Left ventricle myocardium superior (tissue), 1 donor: ENCODE data around the gene BID. TPM values are rescaled to one million over a fixed set of nuclear protein-coding genes. Genes with fewer than 3 reads are reported as not detected.

Experiments used
- ATAC-seq: fragments of 200-7000 bp; cut with Tn5 transposase; one replicate; pipeline ENCODE4 v1.9.1; 2020; ENCODE audit warnings: mild to moderate bottlenecking, moderate library complexity
- DNase-seq: peaks from one replicate; pipeline ENCODE4 v3.0.0-alpha.2; 2020
- intact Hi-C: fragments of 100-400 bp; cut with micrococcal nuclease; formaldehyde crosslinking; loops from one replicate; pipeline ENCODE4 v1.11.0; 2022
- total RNA-seq: library from RNA; stranded (reverse); fragmentation: NEBNext Ultra II Directional; extraction: Animal tissue kit (Norgen Biotek cat#: 25700); gene quantifications from one replicate; pipeline ENCODE4 v1.2.1, GENCODE V29; 2021
- donor health status: DM: no; HTN: yes; CAD: no; lungs with severe emphysema.

The BID gene
- total RNA-seq, 1 donor from 2014 or later = 25.4 TPM

GRCh38 chr22:17748555-17749353 is 25.5 kb downstream of the BID start:
- DNase-seq (peak; percentile 59), ATAC-seq (peak; percentile 72)

GRCh38 chr22:17746916-17747315 is 27.4 kb downstream of the BID start:
- ATAC-seq = no peak
- intact Hi-C loops = no loop called here
- DNase-seq = no peak

More at GRCh38 chr22:17748555-17749353, 25.5 kb downstream of the BID start:
- intact Hi-C loops = no loop called here

- ATAC-seq (no peak), DNase-seq (no peak)
- intact Hi-C loops = no loop called here
These were observed 29.8 kb downstream of the BID start for GRCh38 chr22:17744430-17744829.

GRCh38 chr22:17743661-17744411 is 30.4 kb downstream of the BID start:
- ATAC-seq (no peak), DNase-seq (no peak)
- intact Hi-C loops = no loop called here

GRCh38 chr22:17742527-17742902 is 31.8 kb downstream of the BID start:
- ATAC-seq = peak; percentile 65
- intact Hi-C loops = no loop called here
- DNase-seq = peak; percentile 69

GRCh38 chr22:17741866-17742526 is 32.3 kb downstream of the BID start:
- intact Hi-C loops = no loop called here
- DNase-seq = no peak
- no peak for ATAC-seq

- intact Hi-C loops = no loop called here
- no peak for ATAC-seq
- no peak for DNase-seq
These were observed 34.9 kb downstream of the BID start for GRCh38 chr22:17739196-17739975.

- no peak for DNase-seq
- intact Hi-C loops = no loop called here
- no peak for ATAC-seq
These were observed 35.7 kb downstream of the BID start for GRCh38 chr22:17738386-17739128.

GRCh38 chr22:17734187-17734586 is 40.1 kb downstream of the BID start:
- intact Hi-C loops = no loop called here
- DNase-seq (no peak), ATAC-seq (no peak)

- intact Hi-C loops = no loop called here
- no peak for ATAC-seq
- DNase-seq = no peak
These were observed 40.8 kb downstream of the BID start for GRCh38 chr22:17733466-17733865.

GRCh38 chr22:17732251-17732854 is 41.9 kb downstream of the BID start:
- intact Hi-C loops = no loop called here
- ATAC-seq (no peak), DNase-seq (no peak)

GRCh38 chr22:17729561-17729960 is 44.7 kb downstream of the BID start:
- intact Hi-C loops = no loop called here
- DNase-seq = no peak
- ATAC-seq = no peak

- DNase-seq (no peak), ATAC-seq (no peak)
- intact Hi-C loops = no loop called here
These were observed 45.5 kb downstream of the BID start for GRCh38 chr22:17728786-17729185.

- DNase-seq (peak; percentile 41), ATAC-seq (peak; percentile 15)
- intact Hi-C loops = no loop called here
These were observed 47.1 kb downstream of the BID start for GRCh38 chr22:17726928-17727897.

GRCh38 chr22:17726006-17726927 is 48.0 kb downstream of the BID start:
- ATAC-seq = peak; percentile 29
- intact Hi-C loops = no loop called here
- DNase-seq = no peak

- DNase-seq (no peak), ATAC-seq (no peak)
- intact Hi-C loops = no loop called here
These were observed 48.8 kb downstream of the BID start for GRCh38 chr22:17725500-17725796.
